ENCODE data around the gene ALOX5AP. TPM values are rescaled to one million over a fixed set of nuclear protein-coding genes. Genes with fewer than 3 reads are reported as not detected.
"Not testable (repeated sequence)": the region's sequence is repeated elsewhere in the genome, so short reads cannot be mapped to it uniquely, and the experiment has no call there.

ALOX5AP gene
- total RNA-seq, 1 donor from 2014 or later = not detected

DNA sequence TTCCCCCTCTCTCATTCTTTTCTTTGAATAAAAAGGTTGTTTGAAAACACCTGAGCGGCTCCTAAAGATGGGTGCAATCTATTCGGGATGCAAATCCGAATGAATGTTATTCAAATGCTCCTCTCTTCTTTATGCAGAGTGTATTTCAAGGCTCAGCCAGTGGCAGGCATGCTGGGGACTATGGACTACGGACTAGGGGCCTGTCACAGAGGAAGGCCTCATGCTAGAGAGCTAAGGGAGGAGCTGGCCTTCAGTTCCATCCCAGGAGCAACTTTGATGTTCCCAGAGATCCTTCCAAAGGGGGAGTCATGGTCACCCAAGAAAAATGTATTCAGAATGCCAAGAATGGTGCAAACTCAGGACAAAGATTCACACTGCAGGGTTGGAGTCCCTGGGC lies 9.3 kb downstream of the ALOX5AP start:
- Mint-ChIP-seq H3K27me3 (peaks cover 32% of the 10 kb centered on the region), H3K36me3 (no peaks in the 10 kb centered on the region), H3K4me1 (ENCODE audit: unreplicated experiment) (peaks cover 34% of the 10 kb centered on the region), H3K27ac (no peak overlapping the region), H3K9me3 (no peaks in the 10 kb centered on the region), H3K4me3 (no peak overlapping the region)
- TF ChIP-seq, protein P1, sequence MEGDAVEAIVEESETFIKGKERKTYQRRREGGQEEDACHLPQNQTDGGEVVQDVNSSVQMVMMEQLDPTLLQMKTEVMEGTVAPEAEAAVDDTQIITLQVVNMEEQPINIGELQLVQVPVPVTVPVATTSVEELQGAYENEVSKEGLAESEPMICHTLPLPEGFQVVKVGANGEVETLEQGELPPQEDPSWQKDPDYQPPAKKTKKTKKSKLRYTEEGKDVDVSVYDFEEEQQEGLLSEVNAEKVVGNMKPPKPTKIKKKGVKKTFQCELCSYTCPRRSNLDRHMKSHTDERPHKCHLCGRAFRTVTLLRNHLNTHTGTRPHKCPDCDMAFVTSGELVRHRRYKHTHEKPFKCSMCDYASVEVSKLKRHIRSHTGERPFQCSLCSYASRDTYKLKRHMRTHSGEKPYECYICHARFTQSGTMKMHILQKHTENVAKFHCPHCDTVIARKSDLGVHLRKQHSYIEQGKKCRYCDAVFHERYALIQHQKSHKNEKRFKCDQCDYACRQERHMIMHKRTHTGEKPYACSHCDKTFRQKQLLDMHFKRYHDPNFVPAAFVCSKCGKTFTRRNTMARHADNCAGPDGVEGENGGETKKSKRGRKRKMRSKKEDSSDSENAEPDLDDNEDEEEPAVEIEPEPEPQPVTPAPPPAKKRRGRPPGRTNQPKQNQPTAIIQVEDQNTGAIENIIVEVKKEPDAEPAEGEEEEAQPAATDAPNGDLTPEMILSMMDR (conservative IDR thresholded peaks at IDR 0.05) = no peak
- no peak for DNase-seq (ENCODE audit: extremely low spot score, unreplicated experiment)

DNA sequence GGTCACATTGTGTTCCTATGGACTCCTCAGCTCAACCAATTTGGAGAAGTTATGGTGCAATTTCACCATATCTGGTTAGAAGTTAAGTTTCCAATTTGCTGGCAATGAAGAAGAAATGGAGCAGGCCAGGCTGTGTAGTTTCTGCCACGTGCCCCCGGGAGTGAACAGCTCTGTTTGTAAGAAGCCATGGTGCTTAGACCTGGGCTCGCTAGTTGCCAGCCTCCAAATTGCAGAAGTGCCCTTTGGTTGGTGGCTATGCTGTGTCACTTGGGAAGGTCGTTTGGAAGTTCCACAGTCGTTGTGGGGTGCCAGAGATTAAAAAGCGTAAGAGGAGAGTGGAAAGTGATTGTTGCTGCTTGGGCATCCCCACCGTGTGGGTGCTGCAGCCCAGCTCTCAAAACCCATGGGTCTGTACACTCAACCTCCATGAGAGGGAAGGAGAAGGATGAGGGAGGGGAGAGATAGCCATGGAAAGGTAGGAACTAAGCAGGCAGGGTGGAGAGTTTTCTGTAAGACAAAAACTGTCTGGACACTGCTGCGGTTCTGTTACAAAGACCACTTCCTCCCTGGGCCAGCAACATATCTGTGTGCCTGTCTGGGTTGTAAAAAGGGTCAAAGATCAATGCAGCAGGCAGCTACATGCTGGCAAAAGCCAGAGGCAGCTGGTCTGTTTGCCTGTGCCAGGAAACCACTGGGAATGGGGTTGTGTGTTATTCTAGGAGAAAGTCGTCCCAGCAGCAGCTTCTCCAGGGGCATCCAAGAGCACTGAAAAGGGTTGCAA lies 10.8 kb downstream of the ALOX5AP start:
- H3K36me3 Mint-ChIP-seq = no peaks in the 10 kb centered on the region
- TF ChIP-seq, protein P1 (conservative IDR thresholded peaks at IDR 0.05) = no peak
- H3K27me3 Mint-ChIP-seq = peaks cover 28% of the 10 kb centered on the region
- no peaks in the 10 kb centered on the region for H3K9me3 Mint-ChIP-seq
- peaks cover 24% of the 10 kb centered on the region for H3K4me1 Mint-ChIP-seq (ENCODE audit: unreplicated experiment)
- H3K4me3 Mint-ChIP-seq = no peak overlapping the region
- no peak overlapping the region for H3K27ac Mint-ChIP-seq
- DNase-seq (ENCODE audit: extremely low spot score, unreplicated experiment) = no peak

GRCh38 chr13:30746791-30747190 lies 11.4 kb downstream of the ALOX5AP start:
- H3K36me3 Mint-ChIP-seq = no peaks in the 10 kb centered on the region
- H3K4me3 Mint-ChIP-seq = no peak overlapping the region
- no peak overlapping the region for H3K27ac Mint-ChIP-seq
- peaks cover 28% of the 10 kb centered on the region for H3K27me3 Mint-ChIP-seq
- no peaks in the 10 kb centered on the region for H3K9me3 Mint-ChIP-seq
- no peak for DNase-seq (ENCODE audit: extremely low spot score, unreplicated experiment)
- H3K4me1 Mint-ChIP-seq (ENCODE audit: unreplicated experiment) = peaks cover 28% of the 10 kb centered on the region
- TF ChIP-seq, protein P1 (conservative IDR thresholded peaks at IDR 0.05) = no peak

- DNase-seq (ENCODE audit: extremely low spot score, unreplicated experiment); H3K4me3 Mint-ChIP-seq; H3K36me3 Mint-ChIP-seq; H3K9me3 Mint-ChIP-seq; H3K27ac Mint-ChIP-seq: not testable (repeated sequence)
- Mint-ChIP-seq H3K27me3 (peaks cover 27% of the 10 kb centered on the region), H3K4me1 (ENCODE audit: unreplicated experiment) (peaks cover 35% of the 10 kb centered on the region)
These were observed 12.5 kb downstream of the ALOX5AP start for GRCh38 chr13:30747845-30748244.

GRCh38 chr13:30748717-30749116 lies 13.4 kb downstream of the ALOX5AP start:
- TF ChIP-seq, protein P1 (conservative IDR thresholded peaks at IDR 0.05) = no peak
- no peak overlapping the region for H3K4me3 Mint-ChIP-seq

GRCh38 chr13:30750036-30750435 lies 14.7 kb downstream of the ALOX5AP start:
- no peak for DNase-seq (ENCODE audit: extremely low spot score, unreplicated experiment)
- Mint-ChIP-seq H3K4me1 (ENCODE audit: unreplicated experiment) (peaks cover 27% of the 10 kb centered on the region), H3K4me3 (no peak overlapping the region), H3K9me3 (no peaks in the 10 kb centered on the region), H3K27ac (no peak overlapping the region), H3K36me3 (no peaks in the 10 kb centered on the region), H3K27me3 (peaks cover 32% of the 10 kb centered on the region)
- TF ChIP-seq, protein P1 (conservative IDR thresholded peaks at IDR 0.05) = no peak

More at GRCh38 chr13:30748717-30749116, 13.4 kb downstream of the ALOX5AP start:
- H3K9me3 Mint-ChIP-seq = no peaks in the 10 kb centered on the region
- peaks cover 29% of the 10 kb centered on the region for H3K4me1 Mint-ChIP-seq (ENCODE audit: unreplicated experiment)
- no peaks in the 10 kb centered on the region for H3K36me3 Mint-ChIP-seq
- no peak overlapping the region for H3K27ac Mint-ChIP-seq
- peaks cover 27% of the 10 kb centered on the region for H3K27me3 Mint-ChIP-seq
- no peak for DNase-seq (ENCODE audit: extremely low spot score, unreplicated experiment)
